Activated T-cell treated with anti-CD3 and anti-CD28 coated beads for 4 hours (primary cell): ENCODE results near the gene KDSR.

Source experiments
- DNase-seq: peaks from one replicate; pipeline ENCODE4 v3.0.0-alpha.2; 2020

Gene KDSR

DNA sequence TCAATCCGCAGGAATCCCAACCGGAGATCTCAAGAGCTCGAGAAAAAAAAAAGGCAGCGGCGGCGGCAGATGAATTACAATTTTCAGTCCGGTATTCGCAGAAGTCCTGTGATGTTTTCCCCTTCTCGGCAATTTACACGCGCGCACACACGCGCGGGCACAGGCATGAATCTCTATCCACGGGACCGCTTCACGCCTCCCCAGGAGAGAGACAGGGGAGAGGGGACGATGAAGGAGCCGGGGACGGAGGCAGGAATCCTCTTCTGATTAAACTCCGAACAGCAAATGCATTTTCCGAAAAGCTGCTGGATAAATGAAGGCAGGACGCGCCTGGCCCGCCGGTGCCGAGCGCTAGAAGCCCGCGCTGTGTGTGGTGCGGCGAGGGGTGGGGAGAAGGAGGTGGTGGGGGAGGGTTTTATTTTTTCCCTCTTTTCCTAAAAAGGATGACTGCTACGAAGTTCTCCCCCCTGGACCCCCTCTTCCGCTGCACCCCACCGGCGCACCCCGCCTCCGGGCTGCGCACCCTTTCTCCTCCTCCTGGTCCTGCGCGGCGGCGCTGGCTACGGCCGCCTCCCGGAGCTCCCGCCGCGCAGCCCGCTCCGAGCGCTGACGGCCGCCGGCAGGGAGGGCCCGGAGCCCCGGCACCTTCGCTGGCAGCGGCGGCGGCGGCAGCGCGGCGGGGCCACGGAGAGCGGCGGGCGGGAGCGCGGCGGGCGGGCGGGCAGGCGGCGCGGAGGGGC lies 47.5 kb downstream of the KDSR start, which contains the start of gene BCL2:
Gene BCL2, minus strand, starts transcription at position 387 of the 740 bp plus-strand sequence.
- DNase-seq = peak; percentile 33

DNA sequence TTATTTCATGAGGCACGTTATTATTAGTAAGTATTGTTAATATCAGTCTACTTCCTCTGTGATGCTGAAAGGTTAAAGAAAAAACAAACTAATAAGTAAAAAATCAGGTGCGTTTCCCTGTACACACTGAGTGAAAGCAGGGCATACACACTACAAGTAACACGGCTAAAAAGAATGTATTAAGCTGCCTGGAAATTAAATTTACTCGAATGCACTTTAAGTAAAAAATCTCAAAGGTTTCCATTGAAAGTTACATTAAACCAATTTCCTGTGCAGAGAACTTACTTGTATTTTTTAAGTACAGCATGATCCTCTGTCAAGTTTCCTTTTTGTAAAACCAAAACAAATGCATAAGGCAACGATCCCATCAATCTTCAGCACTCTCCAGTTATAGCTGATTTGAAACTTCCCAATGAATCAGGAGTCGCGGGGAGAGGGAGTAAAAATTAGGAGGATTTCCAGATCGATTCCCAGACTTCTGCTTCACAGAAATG lies 48.1 kb downstream of the KDSR start:
- DNase-seq = no peak

DNA sequence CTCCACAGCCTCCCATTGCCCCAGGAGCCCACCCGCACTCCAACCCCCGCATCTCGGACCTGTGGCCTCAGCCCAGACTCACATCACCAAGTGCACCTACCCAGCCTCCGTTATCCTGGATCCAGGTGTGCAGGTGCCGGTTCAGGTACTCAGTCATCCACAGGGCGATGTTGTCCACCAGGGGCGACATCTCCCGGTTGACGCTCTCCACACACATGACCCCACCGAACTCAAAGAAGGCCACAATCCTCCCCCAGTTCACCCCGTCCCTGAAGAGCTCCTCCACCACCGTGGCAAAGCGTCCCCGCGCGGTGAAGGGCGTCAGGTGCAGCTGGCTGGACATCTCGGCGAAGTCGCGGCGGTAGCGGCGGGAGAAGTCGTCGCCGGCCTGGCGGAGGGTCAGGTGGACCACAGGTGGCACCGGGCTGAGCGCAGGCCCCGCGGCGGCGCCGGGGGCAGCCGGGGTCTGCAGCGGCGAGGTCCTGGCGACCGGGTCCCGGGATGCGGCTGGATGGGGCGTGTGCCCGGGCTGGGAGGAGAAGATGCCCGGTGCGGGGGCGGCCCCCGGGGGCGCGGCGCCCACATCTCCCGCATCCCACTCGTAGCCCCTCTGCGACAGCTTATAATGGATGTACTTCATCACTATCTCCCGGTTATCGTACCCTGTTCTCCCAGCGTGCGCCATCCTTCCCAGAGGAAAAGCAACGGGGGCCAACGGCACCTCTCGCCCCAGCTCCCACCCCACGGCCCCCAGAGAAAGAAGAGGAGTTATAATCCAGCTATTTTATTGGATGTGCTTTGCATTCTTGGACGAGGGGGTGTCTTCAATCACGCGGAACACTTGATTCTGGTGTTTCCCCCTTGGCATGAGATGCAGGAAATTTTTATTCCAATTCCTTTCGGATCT lies 48.8 kb downstream of the KDSR start:
- DNase-seq = peak; percentile 70

DNA sequence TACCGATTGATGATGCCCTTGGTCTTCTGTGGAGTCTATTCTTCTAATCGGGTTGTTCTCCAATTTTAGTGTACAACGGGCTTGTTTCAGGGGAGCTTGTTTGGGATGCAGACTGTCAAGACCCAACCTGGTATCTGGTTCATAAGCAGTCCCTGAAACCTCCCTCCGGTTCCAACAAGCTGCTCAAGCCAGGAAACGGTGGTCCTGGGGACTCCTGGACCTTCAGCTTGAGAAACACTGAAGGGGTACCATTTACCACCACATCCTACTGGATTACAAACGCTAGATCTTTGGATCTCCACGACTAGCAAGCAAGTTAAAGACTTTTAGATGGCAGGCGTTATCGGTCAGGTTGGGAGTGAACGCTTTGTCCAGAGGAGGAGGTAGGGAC lies 49.5 kb downstream of the KDSR start:
- no peak for DNase-seq

- DNase-seq = no peak
Measured at GRCh38 chr18:63316612-63317555, 50.1 kb downstream of the KDSR start.

- no peak for DNase-seq
Measured at GRCh38 chr18:63315876-63316275, 51.1 kb downstream of the KDSR start.

DNA sequence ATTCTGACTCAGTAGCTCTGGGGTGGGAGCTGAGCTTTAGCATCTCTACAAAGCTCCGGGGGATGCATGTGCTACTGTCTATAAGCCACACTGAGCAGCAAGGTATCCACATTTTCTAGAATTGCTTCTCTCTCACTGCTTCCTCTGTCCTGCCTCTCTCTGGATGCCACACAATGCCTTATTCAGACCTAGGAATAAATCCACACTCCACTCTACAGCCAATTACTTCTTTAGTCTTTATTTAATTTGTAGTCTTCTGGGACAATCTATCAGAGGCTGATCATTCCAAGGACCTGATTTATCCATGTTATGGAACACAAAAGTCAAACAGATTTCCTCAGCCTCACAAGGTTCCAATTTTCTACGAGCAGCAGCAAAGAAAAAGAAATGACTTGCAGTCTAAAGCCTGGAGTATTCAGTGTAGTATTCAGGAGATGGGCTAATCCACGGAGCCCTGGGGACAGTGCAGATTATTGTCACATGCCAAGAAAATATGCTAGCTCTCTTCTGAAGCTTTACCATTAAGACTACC lies 51.8 kb downstream of the KDSR start:
- no peak for DNase-seq

GRCh38 chr18:63314062-63314790 lies 52.8 kb downstream of the KDSR start:
- DNase-seq = no peak

- DNase-seq = no peak
Measured at GRCh38 chr18:63313396-63313917, 53.5 kb downstream of the KDSR start.

GRCh38 chr18:63312737-63313395 lies 54.1 kb downstream of the KDSR start:
- DNase-seq = no peak

DNA sequence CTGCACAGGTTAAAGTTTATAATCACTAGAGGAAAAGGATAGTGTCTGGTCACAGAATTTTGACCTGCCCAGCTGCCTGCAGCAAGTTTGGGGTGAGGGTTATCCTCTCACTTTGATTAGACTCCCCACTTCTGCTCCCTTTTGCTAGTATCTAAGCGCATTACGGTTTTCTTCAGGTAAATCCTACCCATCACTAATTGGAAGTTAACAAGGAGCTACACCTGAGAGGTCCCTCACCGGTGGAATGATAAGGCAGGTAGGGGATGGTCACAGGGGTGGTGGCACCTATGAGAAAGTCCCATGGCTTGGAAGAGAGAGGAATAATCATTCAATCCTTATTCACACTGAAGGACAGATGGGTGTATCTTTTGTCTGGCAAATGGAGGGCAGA lies 55.0 kb downstream of the KDSR start:
- DNase-seq = no peak

GRCh38 chr18:63311118-63312018 lies 55.6 kb downstream of the KDSR start:
- no peak for DNase-seq

DNA sequence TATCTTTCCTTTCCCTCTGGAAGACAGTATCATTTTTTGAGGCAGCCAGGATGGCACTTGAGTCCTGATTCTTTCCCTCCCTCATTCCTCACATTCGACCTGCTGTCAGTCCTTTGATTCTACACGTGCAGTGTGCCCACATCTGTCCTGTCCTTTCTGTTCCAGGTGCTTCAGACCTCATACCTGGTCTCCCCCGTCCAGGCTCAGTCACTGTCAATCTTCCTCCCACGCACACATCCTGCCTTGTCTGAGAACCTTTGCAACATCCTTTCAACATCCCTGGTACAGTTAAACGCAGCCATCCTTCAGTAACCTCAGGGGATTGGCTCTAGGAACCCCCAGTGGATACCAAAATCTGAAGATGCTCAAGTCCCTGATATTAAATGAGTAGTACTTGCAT lies 57.6 kb downstream of the KDSR start:
- peak; percentile 43 for DNase-seq

DNA sequence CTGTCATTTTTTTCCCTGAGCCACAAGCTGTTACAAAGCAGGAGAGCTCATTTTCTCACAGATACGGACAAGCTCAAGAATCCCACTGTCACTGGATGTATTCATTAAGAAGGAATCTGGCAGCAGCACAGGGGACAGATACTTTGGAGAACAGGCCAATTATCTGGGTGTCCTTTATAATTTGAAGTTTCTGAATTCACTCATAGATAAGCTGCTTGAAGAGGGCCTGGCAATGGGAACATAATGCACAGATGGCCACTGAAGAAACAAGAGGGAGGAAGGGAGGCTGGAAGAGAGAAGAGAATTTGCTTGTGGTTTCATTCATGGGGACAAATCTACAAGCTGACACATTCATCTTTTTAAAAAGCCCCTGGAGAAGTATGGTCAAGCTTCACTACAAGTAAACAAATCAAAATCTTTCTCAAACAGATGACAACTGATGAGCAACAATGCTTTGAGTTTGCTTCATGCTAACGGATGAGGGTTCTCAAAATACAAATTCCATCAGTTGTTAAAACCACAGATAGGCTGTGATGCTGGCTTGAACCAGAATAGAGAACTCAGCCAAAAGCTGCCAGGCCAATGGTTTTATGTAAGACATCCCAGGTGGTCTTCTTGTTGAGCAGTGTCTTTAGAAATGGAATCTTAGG lies 59.3 kb downstream of the KDSR start:
- no peak for DNase-seq

- no peak for DNase-seq
Measured at GRCh38 chr18:63306819-63307550, 60.0 kb downstream of the KDSR start.

DNA sequence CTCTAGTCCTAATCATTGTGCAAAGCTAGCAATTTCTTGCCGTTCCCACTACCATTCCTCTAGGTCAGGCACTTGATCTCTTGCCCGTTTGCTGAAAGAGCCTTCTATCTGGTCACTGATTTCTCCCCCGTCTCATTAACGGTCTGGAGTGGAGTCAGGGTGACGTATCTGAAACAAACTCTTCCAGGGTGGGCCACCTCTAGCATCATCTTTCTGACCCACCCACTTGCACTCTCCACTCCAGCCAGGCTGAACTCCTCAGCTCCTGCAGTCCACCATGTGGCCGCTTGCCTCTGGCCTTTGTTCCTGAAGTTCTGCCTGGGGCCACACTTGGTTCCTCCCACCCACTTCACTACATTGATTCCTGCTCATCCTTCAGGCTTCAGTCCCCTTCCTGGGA lies 60.8 kb downstream of the KDSR start:
- DNase-seq = no peak

- DNase-seq = no peak
Measured at GRCh38 chr18:63303547-63303946, 63.5 kb downstream of the KDSR start.

GRCh38 chr18:63302636-63303405 lies 64.2 kb downstream of the KDSR start:
- DNase-seq = no peak
